Measurements from ENCODE around the gene BABAM2.
"Not testable (repeated sequence)": the region's sequence is repeated elsewhere in the genome, so short reads cannot be mapped to it uniquely, and the experiment has no call there.

Gene BABAM2

GRCh38 chr2:28367667-28368356, 477.3 kb downstream of the BABAM2 start:
- DNase-seq, result no peak

- DNase-seq, result no peak
These were observed 477.8 kb downstream of the BABAM2 start for GRCh38 chr2:28368357-28368798.

- no peak for DNase-seq
These were observed 478.8 kb downstream of the BABAM2 start for GRCh38 chr2:28369358-28369757.

GRCh38 chr2:28370354-28370753, 479.8 kb downstream of the BABAM2 start:
- DNase-seq, result no peak

- DNase-seq, result not testable (repeated sequence)
These were observed 481.2 kb downstream of the BABAM2 start for GRCh38 chr2:28371728-28372127.

GRCh38 chr2:28373854-28374253, 483.3 kb downstream of the BABAM2 start:
- no peak for DNase-seq

- DNase-seq, result no peak
These were observed 483.8 kb downstream of the BABAM2 start for GRCh38 chr2:28374331-28374730.

GRCh38 chr2:28375236-28375635, 484.7 kb downstream of the BABAM2 start:
- no peak for DNase-seq

GRCh38 chr2:28375742-28376631, 485.5 kb downstream of the BABAM2 start:
- no peak for DNase-seq

- no peak for DNase-seq
These were observed 486.8 kb downstream of the BABAM2 start for GRCh38 chr2:28377195-28377816.

- DNase-seq, result no peak
These were observed 487.6 kb downstream of the BABAM2 start for GRCh38 chr2:28377984-28378678.

GRCh38 chr2:28378679-28379584, 488.4 kb downstream of the BABAM2 start:
- no peak for DNase-seq

GRCh38 chr2:28380219-28380618, 489.7 kb downstream of the BABAM2 start:
- no peak for DNase-seq

GRCh38 chr2:28381225-28382180, 491.0 kb downstream of the BABAM2 start:
- no peak for DNase-seq

GRCh38 chr2:28382755-28383154, 492.2 kb downstream of the BABAM2 start:
- no peak for DNase-seq

GRCh38 chr2:28387082-28387960, 496.8 kb downstream of the BABAM2 start:
- DNase-seq, result no peak

All from activated CD4-positive, CD25-positive, alpha-beta regulatory T cell (primary cell).